Measurements from ENCODE around the gene CCDC120. TPM values are rescaled to one million over a fixed set of nuclear protein-coding genes. Genes with fewer than 3 reads are reported as not detected.

Gene CCDC120
- 1 to 10 TPM; 8.7 to 9.0 TPM for total RNA-seq

- H3K27ac Mint-ChIP-seq: no peak within 1 kb of the TSS
- ATAC-seq (replicated peaks in 1 of 2) (no peak), DNase-seq (no peak)
- H3K9me3 Mint-ChIP-seq: no peaks in the 10 kb centered on the region
- peaks cover 19% of the 10 kb centered on the region for H3K4me1 Mint-ChIP-seq (ENCODE audit: low read depth)
- peaks cover 11% of the 10 kb centered on the region for H3K27me3 Mint-ChIP-seq (ENCODE audit: low read depth)
- H3K4me3 Mint-ChIP-seq: no peak within 1 kb of the TSS
- H3K36me3 Mint-ChIP-seq (ENCODE audit: insufficient read depth in 2 of 2): peaks cover 0 to 6% of the 10 kb centered on the region in 2 donors
Observed at GRCh38 chrX:49058794-49059193, at the start of gene CCDC120. Gene CCDC120, plus strand, starts transcription at chrX:49058999. Its CDS starts 3,043 bp downstream, at chrX:49062042.

GRCh38 chrX:49019050-49019449 lies 39.7 kb upstream of the CCDC120 start:
- H3K4me3 Mint-ChIP-seq: no peak overlapping the region
- H3K27ac Mint-ChIP-seq: no peak overlapping the region
- peak; percentile 47 to 56 for ATAC-seq (replicated peaks in 1 of 2)
- H3K4me1 Mint-ChIP-seq (ENCODE audit: low read depth): peaks cover 5% of the 10 kb centered on the region
- H3K9me3 Mint-ChIP-seq: no peaks in the 10 kb centered on the region
- peaks cover 8% of the 10 kb centered on the region for H3K27me3 Mint-ChIP-seq (ENCODE audit: low read depth)
- DNase-seq: no peak
- H3K36me3 Mint-ChIP-seq (ENCODE audit: insufficient read depth in 2 of 2): no peaks in the 10 kb centered on the region

GRCh38 chrX:49019599-49020249 lies 39.1 kb upstream of the CCDC120 start:
- DNase-seq (no peak), ATAC-seq (replicated peaks in 1 of 2) (no peak)
- peaks cover 8% of the 10 kb centered on the region for H3K27me3 Mint-ChIP-seq (ENCODE audit: low read depth)
- H3K9me3 Mint-ChIP-seq: no peaks in the 10 kb centered on the region
- H3K4me1 Mint-ChIP-seq (ENCODE audit: low read depth): peaks cover 5% of the 10 kb centered on the region
- H3K27ac Mint-ChIP-seq: no peak overlapping the region
- H3K4me3 Mint-ChIP-seq: no peak overlapping the region
- no peaks in the 10 kb centered on the region for H3K36me3 Mint-ChIP-seq (ENCODE audit: insufficient read depth in 2 of 2)

GRCh38 chrX:49029876-49030275 lies 28.9 kb upstream of the CCDC120 start:
- no peak overlapping the region for H3K4me3 Mint-ChIP-seq
- ATAC-seq (replicated peaks in 1 of 2) (no peak), DNase-seq (no peak)
- no peaks in the 10 kb centered on the region for H3K4me1 Mint-ChIP-seq (ENCODE audit: low read depth)
- no peak overlapping the region for H3K27ac Mint-ChIP-seq
- H3K27me3 Mint-ChIP-seq (ENCODE audit: low read depth): peaks cover 6% of the 10 kb centered on the region
- H3K36me3 Mint-ChIP-seq (ENCODE audit: insufficient read depth in 2 of 2): peaks cover 0 to 7% of the 10 kb centered on the region in 2 donors
- no peaks in the 10 kb centered on the region for H3K9me3 Mint-ChIP-seq

- H3K27me3 Mint-ChIP-seq (ENCODE audit: low read depth): peaks cover 6% of the 10 kb centered on the region
Observed at GRCh38 chrX:49030283-49030682, 28.5 kb upstream of the CCDC120 start.

GRCh38 chrX:49037883-49038475 lies 20.8 kb upstream of the CCDC120 start:
- peaks cover 8 to 12% of the 10 kb centered on the region in 2 donors for H3K36me3 Mint-ChIP-seq (ENCODE audit: insufficient read depth in 2 of 2)
- ATAC-seq (replicated peaks in 1 of 2): no peak
- no peaks in the 10 kb centered on the region for H3K27me3 Mint-ChIP-seq (ENCODE audit: low read depth)
- H3K9me3 Mint-ChIP-seq: no peaks in the 10 kb centered on the region
- peaks cover 30% of the 10 kb centered on the region for H3K4me1 Mint-ChIP-seq (ENCODE audit: low read depth)
- no peak for DNase-seq
- H3K27ac Mint-ChIP-seq: no peak overlapping the region
- no peak overlapping the region for H3K4me3 Mint-ChIP-seq

More at GRCh38 chrX:49030283-49030682, 28.5 kb upstream of the CCDC120 start:
- Mint-ChIP-seq H3K27ac (no peak overlapping the region), H3K9me3 (no peaks in the 10 kb centered on the region), H3K36me3 (ENCODE audit: insufficient read depth in 2 of 2) (peaks cover 0 to 7% of the 10 kb centered on the region in 2 donors), H3K4me3 (no peak overlapping the region), H3K4me1 (ENCODE audit: low read depth) (no peaks in the 10 kb centered on the region)
- DNase-seq (no peak), ATAC-seq (replicated peaks in 1 of 2) (no peak)

- H3K4me1 Mint-ChIP-seq (ENCODE audit: low read depth): peaks cover 37% of the 10 kb centered on the region
- peak overlapping the region; percentile 62 to 87 for H3K4me3 Mint-ChIP-seq
- DNase-seq (peak; percentile 34 to 35), ATAC-seq (replicated peaks in 1 of 2) (no peak)
- H3K36me3 Mint-ChIP-seq (ENCODE audit: insufficient read depth in 2 of 2): peaks cover 6 to 8% of the 10 kb centered on the region in 2 donors
- peak overlapping the region; percentile 65 for H3K27ac Mint-ChIP-seq
- H3K27me3 Mint-ChIP-seq (ENCODE audit: low read depth): no peaks in the 10 kb centered on the region
- H3K9me3 Mint-ChIP-seq: no peaks in the 10 kb centered on the region
Observed at GRCh38 chrX:49039598-49040375, 19.0 kb upstream of the CCDC120 start.

GRCh38 chrX:49040376-49040955 lies 18.3 kb upstream of the CCDC120 start:
- peaks cover 6 to 8% of the 10 kb centered on the region in 2 donors for H3K36me3 Mint-ChIP-seq (ENCODE audit: insufficient read depth in 2 of 2)
- peaks cover 37% of the 10 kb centered on the region for H3K4me1 Mint-ChIP-seq (ENCODE audit: low read depth)
- H3K9me3 Mint-ChIP-seq: no peaks in the 10 kb centered on the region
- ATAC-seq (replicated peaks in 1 of 2) (no peak), DNase-seq (no peak)
- H3K27ac Mint-ChIP-seq: no peak overlapping the region
- H3K27me3 Mint-ChIP-seq (ENCODE audit: low read depth): no peaks in the 10 kb centered on the region
- H3K4me3 Mint-ChIP-seq: peak overlapping the region; percentile 87 to 95

GRCh38 chrX:49041744-49042580 lies 16.8 kb upstream of the CCDC120 start:
- DNase-seq (no peak), ATAC-seq (replicated peaks in 1 of 2) (no peak)
- H3K36me3 Mint-ChIP-seq (ENCODE audit: insufficient read depth in 2 of 2): peaks cover 4 to 8% of the 10 kb centered on the region in 2 donors
- peaks cover 37% of the 10 kb centered on the region for H3K4me1 Mint-ChIP-seq (ENCODE audit: low read depth)
- H3K27me3 Mint-ChIP-seq (ENCODE audit: low read depth): no peaks in the 10 kb centered on the region
- H3K9me3 Mint-ChIP-seq: no peaks in the 10 kb centered on the region
- H3K27ac Mint-ChIP-seq: peak overlapping the region; percentile 97
- H3K4me3 Mint-ChIP-seq: peak overlapping the region; percentile 87 to 95

GRCh38 chrX:49042581-49043219 lies 16.1 kb upstream of the CCDC120 start:
- Mint-ChIP-seq H3K27ac (peak overlapping the region; percentile 97), H3K9me3 (no peaks in the 10 kb centered on the region), H3K4me1 (ENCODE audit: low read depth) (peaks cover 37% of the 10 kb centered on the region), H3K36me3 (ENCODE audit: insufficient read depth in 2 of 2) (peaks cover 3 to 6% of the 10 kb centered on the region in 2 donors), H3K27me3 (ENCODE audit: low read depth) (no peaks in the 10 kb centered on the region), H3K4me3 (peak overlapping the region; percentile 87 to 95)
- DNase-seq (no peak), ATAC-seq (replicated peaks in 1 of 2) (peak in 1 of 2 donors; percentile 11)

- Mint-ChIP-seq H3K27ac (peak within 1 kb of the TSS; percentile 97), H3K4me1 (ENCODE audit: low read depth) (peaks cover 37% of the 10 kb centered on the region), H3K9me3 (no peaks in the 10 kb centered on the region), H3K36me3 (ENCODE audit: insufficient read depth in 2 of 2) (peaks cover 0 to 4% of the 10 kb centered on the region in 2 donors), H3K27me3 (ENCODE audit: low read depth) (no peaks in the 10 kb centered on the region), H3K4me3 (peak within 1 kb of the TSS; percentile 87 to 95)
- ATAC-seq (replicated peaks in 1 of 2) (peak; percentile 92), DNase-seq (peak; percentile 93 to 97)
Observed at GRCh38 chrX:49043220-49043986, 15.4 kb upstream of the CCDC120 start, which contains the start of gene TFE3. Gene TFE3, minus strand, starts transcription at chrX:49043357. Its CDS starts 131 bp downstream, at chrX:49043226.

Data from activated T-cell treated with anti-CD3 and anti-CD28 coated beads, Interleukin-2, amount 50 U/mL, for 72 hours (primary cell).